ENCODE results near the gene MSANTD4. TPM values are rescaled to one million over a fixed set of nuclear protein-coding genes. Genes with fewer than 3 reads are reported as not detected.

The MSANTD4 gene
- total RNA-seq, 4 donors from 2014 or later: 3.0 to 13.5 (median 6.7) TPM

GRCh38 chr11:105979997-105980703 is 41.9 kb downstream of the MSANTD4 start:
- Histone ChIP-seq H3K4me3 (no peak overlapping the region), H3K4me1 (no peaks in the 10 kb centered on the region), H3K27ac (no peak overlapping the region), H3K27me3 (no peaks in the 10 kb centered on the region), H3K36me3 (no peaks in the 10 kb centered on the region), H3K9me3 (no peaks in the 10 kb centered on the region)
- DNase-seq: no peak
- intact Hi-C loops (cut with DNase I): no loop called here
- no peak for TF ChIP-seq POLR2A (IDR thresholded peaks at IDR 0.05)
- TF ChIP-seq CTCF (IDR thresholded peaks at IDR 0.05): no peak
- WGBS, 2 donors: 86 to 87% methylated on average over 10 of the region's 10 CpGs

DNA sequence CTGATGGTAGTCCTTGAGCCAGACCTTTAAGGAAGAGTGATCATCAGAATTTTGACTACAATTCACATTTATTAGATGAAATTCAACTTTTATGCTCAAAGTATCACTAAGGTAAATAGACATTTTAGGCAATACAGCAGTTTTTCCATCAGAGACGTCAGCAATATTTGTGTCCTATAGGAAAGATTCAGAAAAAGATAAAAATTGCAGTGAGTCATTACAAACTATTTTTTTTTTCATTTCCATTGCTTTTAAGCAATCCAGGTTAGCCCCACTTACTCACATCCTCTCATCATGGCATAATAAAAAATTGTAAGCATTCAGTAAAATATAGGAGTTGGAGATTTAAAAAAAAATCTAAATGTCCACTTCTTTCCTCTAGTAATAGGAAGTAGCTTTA is 46.9 kb downstream of the MSANTD4 start:
- H3K36me3 ChIP-seq: no peaks in the 10 kb centered on the region
- H3K27ac ChIP-seq: no peak overlapping the region
- intact Hi-C loops (cut with DNase I): no loop called here
- H3K4me3 ChIP-seq: no peak overlapping the region
- WGBS, 2 donors: 67 to 88% methylated on average over 1 of the region's 1 CpG
- TF ChIP-seq CTCF (IDR thresholded peaks at IDR 0.05): no peak
- TF ChIP-seq POLR2A (IDR thresholded peaks at IDR 0.05): no peak
- H3K9me3 ChIP-seq: no peaks in the 10 kb centered on the region
- no peak for DNase-seq
- H3K4me1 ChIP-seq: no peaks in the 10 kb centered on the region
- no peaks in the 10 kb centered on the region for H3K27me3 ChIP-seq

- intact Hi-C loops (cut with DNase I): no loop called here
- WGBS, 2 donors: 58 to 67% methylated on average over 1 of the region's 1 CpG
- no peak for DNase-seq
- Histone ChIP-seq H3K4me3 (no peak overlapping the region), H3K27ac (no peak overlapping the region), H3K27me3 (no peaks in the 10 kb centered on the region), H3K4me1 (no peaks in the 10 kb centered on the region), H3K36me3 (no peaks in the 10 kb centered on the region), H3K9me3 (no peaks in the 10 kb centered on the region)
- TF ChIP-seq CTCF (IDR thresholded peaks at IDR 0.05): no peak
These were observed 52.3 kb downstream of the MSANTD4 start for GRCh38 chr11:105969756-105970155.

DNA sequence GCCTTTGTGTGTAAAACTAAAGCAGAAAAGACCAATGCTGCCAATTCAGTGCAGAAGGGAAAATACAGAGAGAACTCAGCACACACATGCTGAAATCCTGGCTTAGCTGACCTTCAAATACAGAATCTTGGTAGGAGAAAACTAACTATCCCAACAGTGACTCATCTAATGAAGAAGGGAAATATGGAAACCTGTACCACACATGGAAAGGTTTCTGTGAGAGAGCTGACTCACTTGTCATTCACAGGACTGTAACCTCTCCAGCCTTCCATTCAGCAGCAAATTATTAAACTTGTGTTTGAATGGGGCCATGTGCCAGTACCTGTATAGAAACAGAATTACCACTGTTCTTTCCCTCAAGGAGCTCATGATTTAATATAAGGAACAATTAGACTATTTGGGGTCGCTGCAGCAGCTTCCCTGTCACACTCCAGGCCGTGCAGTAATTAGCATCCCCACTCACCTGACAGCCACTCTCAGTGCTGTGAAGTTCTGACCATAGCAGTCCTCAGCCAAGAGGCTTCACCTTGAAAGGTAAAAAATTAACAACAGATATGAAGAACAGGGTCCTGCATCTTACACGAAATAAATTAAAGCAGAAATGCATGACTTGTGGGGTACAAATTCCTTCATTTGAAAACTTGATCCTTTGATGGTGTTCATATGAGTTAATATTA is 53.9 kb downstream of the MSANTD4 start:
- intact Hi-C loops (cut with DNase I): no loop called here
- Histone ChIP-seq H3K9me3 (no peaks in the 10 kb centered on the region), H3K4me1 (no peaks in the 10 kb centered on the region), H3K27me3 (no peaks in the 10 kb centered on the region), H3K27ac (no peak overlapping the region), H3K36me3 (no peaks in the 10 kb centered on the region), H3K4me3 (no peak overlapping the region)
- 77 to 87% methylated on average over 3 of the region's 3 CpGs for WGBS, 2 donors
- no peak for TF ChIP-seq CTCF (IDR thresholded peaks at IDR 0.05)
- TF ChIP-seq POLR2A (IDR thresholded peaks at IDR 0.05): no peak
- DNase-seq: no peak
